ENCODE measurements around the gene TUBAL3. TPM values are rescaled to one million over a fixed set of nuclear protein-coding genes. Genes with fewer than 3 reads are reported as not detected.

TUBAL3 gene
- total RNA-seq = under 1 TPM in 2 of 8 experiments, not detected in 6; 0.18 to 0.38 TPM

DNA sequence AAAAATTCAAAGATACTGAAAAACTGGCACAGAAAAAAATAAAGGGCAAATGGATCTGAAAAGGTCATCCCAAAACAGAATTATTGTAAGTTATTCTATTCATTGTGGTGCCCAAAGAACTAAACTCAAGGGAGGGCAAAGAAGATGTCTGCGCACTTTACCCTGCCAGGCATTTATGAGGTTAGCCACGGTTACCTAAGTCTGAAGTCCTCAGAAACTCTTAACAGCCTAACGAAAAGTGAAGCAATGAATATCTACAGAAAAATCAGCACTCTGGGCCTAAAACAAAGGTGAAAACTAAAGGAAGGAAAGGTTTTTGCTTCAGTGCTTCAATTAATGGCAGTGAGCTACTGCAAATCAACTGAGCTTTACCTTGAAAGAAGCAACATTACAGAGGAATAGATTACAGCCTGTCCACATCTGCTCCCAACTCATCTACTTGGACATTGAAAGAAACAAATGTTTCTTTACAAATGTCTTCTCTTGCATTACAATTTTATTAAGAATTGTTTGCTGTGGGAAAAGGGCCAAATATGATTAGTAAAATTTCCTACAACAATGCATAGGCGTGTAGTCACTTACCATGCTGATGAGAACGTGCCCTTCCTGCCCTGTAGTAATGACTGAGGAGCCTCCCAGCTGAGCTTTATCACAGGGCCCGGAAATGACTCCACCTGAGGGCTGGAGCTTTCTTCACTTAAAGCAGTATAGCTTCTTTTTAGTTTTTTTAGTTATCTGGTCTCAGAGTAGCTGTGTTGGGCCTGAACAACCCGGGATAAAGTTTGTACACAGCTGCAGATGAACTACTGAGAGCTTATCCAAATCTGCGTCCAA, at the start of gene TUBAL3:
TSS of gene TUBAL3 (minus strand) at position 621 of the 834 bp plus-strand sequence. CDS start at position 585, 36 bp downstream.
- peak in 3 of 8 experiments; percentile 41 to 94 (median 89) for ATAC-seq (replicated peaks in 6 of 8)
- Histone ChIP-seq H3K27ac (no peak within 1 kb of the TSS), H3K4me3 (no peak within 1 kb of the TSS), H3K4me1 (replicated peaks in 1 of 2) (no peaks in the 10 kb centered on the region)
- in situ Hi-C loops (cut with MboI; ENCODE audit: low pct_unique_long_range_greater_than_20kb in 2 of 9, low sequenced_read_pairs in 9 of 9, unreplicated experiment in 9 of 9) = no loop called here
- 0 to 100% (median 72%) methylated on average over 1 to 8 of the region's 8 CpGs for WGBS, 10 experiments

DNA sequence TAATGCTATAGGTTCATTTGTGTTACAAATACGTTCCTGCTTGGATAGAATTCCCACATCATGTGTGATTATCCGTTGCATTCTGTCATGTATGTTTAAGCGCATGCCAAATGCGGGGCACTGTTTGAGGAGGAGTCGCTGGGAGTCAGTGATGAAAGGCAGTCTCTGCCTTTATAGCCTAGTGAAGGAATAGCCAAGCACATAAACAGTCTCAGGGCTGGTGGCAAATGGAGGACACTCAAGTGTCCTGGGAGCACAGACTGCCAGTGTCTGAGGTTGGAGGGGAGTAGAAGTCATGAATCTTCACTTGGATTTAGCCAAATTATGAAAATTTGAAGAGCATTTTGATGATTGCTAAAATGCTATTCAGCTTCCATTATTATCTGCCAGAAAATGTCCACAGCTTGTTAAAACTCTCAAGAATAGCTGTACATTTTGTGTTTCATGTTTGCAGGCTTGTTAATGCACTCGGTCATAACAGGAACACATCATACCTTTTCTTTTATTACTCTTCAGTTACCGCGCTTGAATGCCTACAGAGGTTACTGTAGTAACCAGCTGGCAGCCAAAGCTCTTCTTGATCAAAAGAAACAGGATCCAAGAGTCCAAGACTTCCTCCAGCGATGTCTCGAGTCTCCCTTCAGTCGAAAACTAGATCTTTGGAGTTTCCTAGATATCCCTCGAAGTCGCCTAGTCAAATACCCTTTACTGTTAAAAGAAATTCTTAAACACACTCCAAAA, 49.3 kb upstream of the TUBAL3 start:
- Histone ChIP-seq H3K4me3 (no peak overlapping the region), H3K4me1 (replicated peaks in 1 of 2) (peaks cover 2 to 4% of the 10 kb centered on the region in 2 donors), H3K27ac (no peak overlapping the region)
- in situ Hi-C loops (cut with MboI; ENCODE audit: low pct_unique_long_range_greater_than_20kb in 2 of 9, low sequenced_read_pairs in 9 of 9, unreplicated experiment in 9 of 9) = loop anchor here in 3 of 9 experiments (10.0 to 25.0 kb wide), 2 partner anchors 158 to 171 kb away; no protein-coding TSS in a partner anchor
- 63 to 98% (median 85%) methylated on average over 2 to 13 of the region's 13 CpGs for WGBS, 10 experiments
- no peak for ATAC-seq (replicated peaks in 6 of 8)

DNA sequence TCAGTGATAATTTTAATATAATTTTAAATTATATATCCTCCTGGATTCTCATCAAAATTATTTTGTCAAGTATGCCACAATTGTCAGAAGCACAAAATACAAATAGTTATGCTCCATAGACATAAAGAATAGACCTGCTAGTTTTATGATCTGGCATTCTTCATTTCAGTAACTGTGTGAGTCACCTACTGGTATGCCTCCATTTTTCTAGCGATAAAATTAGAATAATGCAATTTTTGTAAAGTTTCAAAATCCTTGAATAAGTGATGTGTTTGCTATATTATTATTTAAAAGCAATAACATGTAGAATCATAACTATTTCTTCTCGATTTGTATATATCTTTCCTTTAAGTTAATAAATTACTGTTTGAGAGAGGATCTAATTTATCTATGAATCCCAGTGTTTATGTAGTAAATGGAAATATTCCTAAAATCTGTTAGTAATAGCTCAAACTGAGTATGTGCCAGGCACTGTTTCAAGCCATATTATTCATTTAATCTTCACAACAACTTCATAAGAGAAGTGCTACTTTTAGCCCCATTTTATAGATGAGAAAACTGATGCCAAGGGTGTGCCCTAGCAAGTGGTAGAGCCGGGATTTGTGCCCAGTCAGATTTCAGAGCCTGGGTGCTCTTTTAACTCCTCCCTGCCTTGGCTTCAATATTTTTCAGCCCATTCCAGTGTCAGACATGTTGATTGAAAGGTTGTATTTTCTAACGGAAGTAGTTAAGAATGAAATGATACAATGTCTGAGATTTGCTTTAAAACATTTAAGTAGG, 46.2 kb upstream of the TUBAL3 start:
- Histone ChIP-seq H3K4me3 (no peak overlapping the region), H3K4me1 (replicated peaks in 1 of 2) (peaks cover 7 to 12% of the 10 kb centered on the region in 2 donors), H3K27ac (no peak overlapping the region)
- WGBS, 10 experiments = 23 to 100% (median 84%) methylated on average over 1 to 4 of the region's 4 CpGs
- in situ Hi-C loops (cut with MboI; ENCODE audit: low pct_unique_long_range_greater_than_20kb in 2 of 9, low sequenced_read_pairs in 9 of 9, unreplicated experiment in 9 of 9) = loop anchor here in 3 of 9 experiments (10.0 to 25.0 kb wide), 2 partner anchors 162 to 174 kb away; no protein-coding TSS in a partner anchor
- no peak for ATAC-seq (replicated peaks in 6 of 8)

DNA sequence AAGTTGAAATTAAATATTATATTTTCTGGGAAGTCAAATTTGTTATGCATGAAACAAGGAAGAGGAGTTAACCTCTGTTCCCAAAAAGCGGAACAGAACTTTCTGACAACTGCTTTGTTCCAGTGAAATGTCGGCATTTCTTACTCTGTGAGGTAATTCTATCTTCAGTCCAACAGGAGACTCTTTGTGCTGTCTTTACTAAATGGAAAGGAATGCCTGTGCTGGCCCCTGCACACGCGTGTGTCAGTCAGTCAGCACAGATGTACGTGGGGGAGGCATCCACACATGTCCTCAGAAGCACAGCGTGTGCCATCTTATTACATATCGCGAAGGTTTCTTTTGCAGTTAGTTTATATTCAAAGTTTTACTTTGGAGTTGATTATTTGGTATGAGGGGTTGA, 45.2 kb upstream of the TUBAL3 start:
- 0 to 88% (median 54%) methylated on average over 1 to 8 of the region's 8 CpGs for WGBS, 10 experiments
- in situ Hi-C loops (cut with MboI; ENCODE audit: low pct_unique_long_range_greater_than_20kb in 2 of 9, low sequenced_read_pairs in 9 of 9, unreplicated experiment in 9 of 9) = loop anchor here in 4 of 9 experiments (10.0 to 25.0 kb wide), 3 partner anchors 162 to 613 kb away; partner anchors contain the start of gene AKR1E2 (in 1 of the 4)
- Histone ChIP-seq H3K4me1 (replicated peaks in 1 of 2) (peaks cover 7 to 12% of the 10 kb centered on the region in 2 donors), H3K27ac (no peak overlapping the region), H3K4me3 (no peak overlapping the region)
- peak in 4 of 8 experiments; percentile 5 to 38 (median 20) for ATAC-seq (replicated peaks in 6 of 8)

DNA sequence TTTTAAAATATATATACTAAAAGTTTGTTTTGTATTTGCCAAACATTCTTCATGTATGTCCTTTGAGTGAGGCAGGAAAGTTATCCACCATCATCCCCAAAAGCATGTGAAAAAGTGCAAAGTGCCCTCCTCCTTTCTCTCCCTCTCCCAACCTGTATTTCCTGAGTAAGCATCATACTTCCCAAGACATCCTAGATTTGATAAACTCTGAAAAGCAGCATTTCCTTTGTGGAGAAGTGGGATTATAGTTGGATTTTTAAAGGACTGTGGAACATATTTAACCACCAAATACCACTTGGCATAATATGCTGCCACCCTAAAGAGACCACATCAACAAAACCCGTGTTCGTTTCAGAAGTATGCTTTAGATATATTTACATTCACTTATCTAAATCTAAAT, 44.6 kb upstream of the TUBAL3 start:
- Histone ChIP-seq H3K27ac (no peak overlapping the region), H3K4me1 (replicated peaks in 1 of 2) (peaks cover 7 to 12% of the 10 kb centered on the region in 2 donors), H3K4me3 (no peak overlapping the region)
- ATAC-seq (replicated peaks in 6 of 8) = no peak
- 0 to 94% (median 60%) methylated on average over 1 to 2 of the region's 2 CpGs; no CpG with 5 or more reads in 2 of the 10 experiments for WGBS, 10 experiments
- in situ Hi-C loops (cut with MboI; ENCODE audit: low pct_unique_long_range_greater_than_20kb in 2 of 9, low sequenced_read_pairs in 9 of 9, unreplicated experiment in 9 of 9) = loop anchor here in 2 of 9 experiments (10.0 to 25.0 kb wide), 2 partner anchors 176 to 612 kb away; partner anchors contain the start of gene AKR1E2 (in 1 of the 2)

DNA sequence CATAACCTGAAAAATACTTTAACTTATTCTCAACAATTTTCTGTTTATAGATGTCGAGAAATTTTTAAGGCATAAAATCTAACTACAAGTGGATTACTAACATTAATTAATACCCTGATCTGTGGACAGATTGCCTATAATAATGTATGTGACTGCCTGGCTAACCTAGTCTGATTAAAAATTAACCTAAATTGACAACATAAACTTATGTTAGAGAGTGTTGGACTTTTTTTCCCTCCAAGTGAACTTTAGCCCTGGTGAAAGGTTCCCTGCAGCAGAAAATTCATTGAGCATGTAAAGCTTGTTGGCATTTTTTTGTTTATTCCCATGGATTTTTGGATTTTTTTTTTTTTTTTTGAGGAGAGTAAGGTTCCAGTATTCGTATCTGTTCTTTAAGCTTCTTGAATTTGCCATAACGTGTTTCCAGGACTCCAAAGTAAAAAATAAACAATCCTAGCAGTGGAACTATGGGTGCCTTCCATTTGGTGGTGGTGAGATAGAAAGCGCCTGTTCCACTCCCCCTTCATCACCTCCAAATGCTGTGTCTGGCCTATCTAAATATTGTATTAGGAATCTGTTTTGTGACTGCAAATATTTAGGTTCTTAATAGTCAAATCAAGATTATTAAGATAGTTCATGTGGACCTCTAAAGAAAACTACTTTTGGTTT, 43.8 kb upstream of the TUBAL3 start:
- in situ Hi-C loops (cut with MboI; ENCODE audit: low pct_unique_long_range_greater_than_20kb in 2 of 9, low sequenced_read_pairs in 9 of 9, unreplicated experiment in 9 of 9) = loop anchor here in 2 of 9 experiments (10.0 to 25.0 kb wide), 2 partner anchors 176 to 611 kb away; partner anchors contain the start of gene AKR1E2 (in 1 of the 2)
- peaks cover 7 to 12% of the 10 kb centered on the region in 2 donors for H3K4me1 ChIP-seq (replicated peaks in 1 of 2)
- no peak overlapping the region for H3K27ac ChIP-seq
- no peak for ATAC-seq (replicated peaks in 6 of 8)
- 0 to 60% (median 23%) methylated on average over 1 to 4 of the region's 4 CpGs for WGBS, 10 experiments
- H3K4me3 ChIP-seq = no peak overlapping the region

DNA sequence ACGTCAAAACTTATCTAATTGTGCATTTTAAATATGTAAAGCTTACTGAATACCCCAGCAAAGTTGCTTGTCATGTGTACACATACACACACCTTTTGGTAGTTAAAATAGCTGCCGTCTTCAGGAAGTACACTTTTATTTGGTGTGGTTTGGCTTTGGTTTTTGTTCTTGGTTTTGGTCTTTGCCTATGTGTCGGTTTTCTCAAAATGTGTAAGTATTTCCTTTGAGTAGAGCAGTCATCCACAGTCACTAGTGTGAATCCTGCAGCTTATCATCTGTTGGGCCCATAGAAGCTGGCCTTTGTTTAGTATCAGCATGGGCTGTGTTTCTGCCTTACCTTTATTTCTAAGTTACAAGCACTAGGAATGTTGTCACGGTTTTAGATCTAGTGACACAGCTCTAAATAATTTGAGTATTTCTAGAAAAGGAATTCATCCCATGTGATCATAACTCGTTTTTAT, 43.0 kb upstream of the TUBAL3 start:
- WGBS, 10 experiments = 0 to 39% (median 20%) methylated on average over 1 to 5 of the region's 5 CpGs
- Histone ChIP-seq H3K4me1 (replicated peaks in 1 of 2) (peaks cover 7 to 12% of the 10 kb centered on the region in 2 donors), H3K4me3 (peak overlapping the region in 2 of 5 donors; percentile 27 to 31), H3K27ac (no peak overlapping the region)
- no peak for ATAC-seq (replicated peaks in 6 of 8)
- in situ Hi-C loops (cut with MboI; ENCODE audit: low pct_unique_long_range_greater_than_20kb in 2 of 9, low sequenced_read_pairs in 9 of 9, unreplicated experiment in 9 of 9) = loop anchor here in 2 of 9 experiments (10.0 to 25.0 kb wide), 2 partner anchors 177 to 610 kb away; partner anchors contain the start of gene AKR1E2 (in 1 of the 2)

DNA sequence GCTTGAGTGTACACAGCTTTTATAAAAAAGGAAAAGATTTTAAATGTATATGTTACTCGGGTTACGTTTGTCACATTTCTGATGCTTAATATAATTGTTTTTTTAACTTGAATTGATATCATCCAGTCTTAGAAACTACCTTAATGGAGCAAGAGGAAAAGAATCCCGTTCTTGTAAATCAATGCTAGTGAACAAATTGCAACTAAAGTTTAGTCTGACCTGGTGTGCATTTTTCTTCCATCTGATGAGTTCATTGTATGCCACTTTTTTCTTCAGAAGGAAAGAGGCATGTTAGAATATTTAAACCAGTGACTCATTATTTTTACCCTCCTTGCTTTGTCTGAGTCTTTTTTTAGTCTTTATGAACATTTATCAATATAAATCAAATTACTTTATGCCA, 42.4 kb upstream of the TUBAL3 start:
- no peak for ATAC-seq (replicated peaks in 6 of 8)
- H3K4me1 ChIP-seq (replicated peaks in 1 of 2) = peaks cover 7 to 12% of the 10 kb centered on the region in 2 donors
- in situ Hi-C loops (cut with MboI; ENCODE audit: low pct_unique_long_range_greater_than_20kb in 2 of 9, low sequenced_read_pairs in 9 of 9, unreplicated experiment in 9 of 9) = loop anchor here in 2 of 9 experiments (10.0 to 25.0 kb wide), 2 partner anchors 178 to 610 kb away; partner anchors contain the start of gene AKR1E2 (in 1 of the 2)
- H3K4me3 ChIP-seq = peak overlapping the region in 4 of 5 donors; percentile 27 to 33 (median 31)
- no peak overlapping the region for H3K27ac ChIP-seq
- WGBS, 10 experiments = 0 to 83% (median 18%) methylated on average over 1 to 3 of the region's 3 CpGs

DNA sequence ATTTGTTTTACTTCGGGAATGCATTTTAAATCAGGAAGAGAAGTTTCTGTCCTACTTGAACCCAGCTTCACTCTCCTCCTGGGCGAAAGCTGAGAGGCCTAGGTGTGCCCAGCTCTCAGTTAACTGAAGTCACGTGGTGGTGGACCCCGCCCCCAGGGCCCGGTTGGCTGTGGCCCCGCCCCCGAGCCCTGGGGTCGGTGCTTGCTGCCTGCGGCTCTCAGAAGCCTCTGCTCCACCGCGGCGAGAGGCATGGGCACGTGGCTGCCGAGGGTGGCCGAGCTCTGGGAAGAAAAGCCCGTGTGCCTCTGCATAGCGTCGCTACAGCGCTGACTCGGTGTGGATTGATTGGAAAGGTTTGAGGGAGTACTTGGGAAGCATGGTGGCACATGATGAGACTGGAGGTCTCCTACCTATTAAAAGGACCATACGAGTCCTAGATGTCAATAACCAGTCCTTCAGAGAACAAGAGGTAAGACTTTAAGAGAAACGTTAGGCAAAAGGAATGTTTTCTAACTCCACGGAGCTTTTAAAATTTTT, 41.8 kb upstream of the TUBAL3 start:
- in situ Hi-C loops (cut with MboI; ENCODE audit: low pct_unique_long_range_greater_than_20kb in 2 of 9, low sequenced_read_pairs in 9 of 9, unreplicated experiment in 9 of 9) = loop anchor here in 2 of 9 experiments (10.0 to 25.0 kb wide), 2 partner anchors 178 to 609 kb away; partner anchors contain the start of gene AKR1E2 (in 1 of the 2)
- no peak overlapping the region for H3K27ac ChIP-seq
- peaks cover 7 to 12% of the 10 kb centered on the region in 2 donors for H3K4me1 ChIP-seq (replicated peaks in 1 of 2)
- ATAC-seq (replicated peaks in 6 of 8) = peak; percentile 86 to 100 (median 99)
- H3K4me3 ChIP-seq = peak overlapping the region; percentile 17 to 33 (median 31)
- WGBS, 10 experiments = 0 to 33% (median 0%) methylated on average over 1 to 12 of the region's 23 CpGs; no CpG with 5 or more reads in 1 of the 10 experiments

DNA sequence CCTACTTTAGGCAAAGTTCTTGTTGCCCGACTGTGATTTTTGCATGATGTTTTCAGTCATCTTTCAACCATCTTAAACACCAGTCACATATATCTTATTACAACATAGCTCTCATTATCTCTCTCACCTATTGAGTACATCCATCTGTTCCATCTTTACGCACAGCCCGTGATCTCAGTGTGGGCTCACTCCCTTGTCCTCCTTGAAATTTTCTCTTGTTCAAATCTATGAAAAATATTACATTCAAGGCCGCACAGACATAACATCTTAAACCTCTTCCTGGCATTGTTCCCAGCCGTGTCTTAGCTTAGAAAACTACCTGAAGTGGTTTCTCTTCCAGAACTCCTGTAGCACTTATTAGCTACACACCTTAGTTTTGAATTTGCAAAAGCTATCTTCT, 40.4 kb upstream of the TUBAL3 start:
- ATAC-seq (replicated peaks in 6 of 8) = no peak
- Histone ChIP-seq H3K4me1 (replicated peaks in 1 of 2) (peaks cover 12 to 15% of the 10 kb centered on the region in 2 donors), H3K27ac (no peak overlapping the region), H3K4me3 (no peak overlapping the region)
- WGBS, 10 experiments = 78 to 100% (median 97%) methylated on average over 1 to 5 of the region's 5 CpGs
- in situ Hi-C loops (cut with MboI; ENCODE audit: low pct_unique_long_range_greater_than_20kb in 2 of 9, low sequenced_read_pairs in 9 of 9, unreplicated experiment in 9 of 9) = loop anchor here in 2 of 9 experiments (10.0 to 25.0 kb wide), 2 partner anchors 180 to 608 kb away; partner anchors contain the start of gene AKR1E2 (in 1 of the 2)

DNA sequence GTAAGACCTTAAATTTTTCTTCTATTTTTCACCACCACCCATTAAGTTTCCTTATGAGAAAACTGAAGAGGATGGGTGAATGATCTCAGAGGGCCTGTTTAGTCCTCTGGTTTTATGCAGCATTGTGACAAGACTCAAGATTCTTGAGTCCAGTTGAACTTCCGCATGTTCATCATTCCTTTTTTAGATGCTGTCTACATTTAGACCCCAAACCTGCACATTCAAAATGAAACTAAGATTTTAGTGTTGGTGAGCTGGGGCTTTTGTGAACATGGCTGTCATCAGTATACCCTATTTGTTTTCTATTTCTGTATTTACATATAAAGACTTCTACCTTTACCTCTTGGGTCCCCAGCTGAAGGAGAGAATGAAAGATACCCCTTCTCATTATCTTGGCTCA, 38.8 kb upstream of the TUBAL3 start:
- in situ Hi-C loops (cut with MboI; ENCODE audit: low pct_unique_long_range_greater_than_20kb in 2 of 9, low sequenced_read_pairs in 9 of 9, unreplicated experiment in 9 of 9) = loop anchor here in 3 of 9 experiments (5.0 to 25.0 kb wide), 3 partner anchors 179 to 606 kb away; partner anchors contain the start of gene AKR1E2 (in 1 of the 3)

More for the DNA sequence above, 38.8 kb upstream of the TUBAL3 start:
- H3K27ac ChIP-seq = no peak overlapping the region
- H3K4me1 ChIP-seq (replicated peaks in 1 of 2) = peaks cover 7 to 12% of the 10 kb centered on the region in 2 donors
- no peak for ATAC-seq (replicated peaks in 6 of 8)
- H3K4me3 ChIP-seq = no peak overlapping the region
- WGBS, 10 experiments = 90 to 100% (median 100%) methylated on average over 1 of the region's 1 CpG; no CpG with 5 or more reads in 1 of the 10 experiments

Data from motor neuron (in vitro differentiated cells).